OCI-M2 (cell line): Measurements from ENCODE around the gene GRK5.
"Not testable (repeated sequence)": the region's sequence is repeated elsewhere in the genome, so short reads cannot be mapped to it uniquely, and the experiment has no call there.

ENCODE experiments used
- DNase-seq: peaks from one replicate; lab custom pipeline; 2025; ENCODE audit not compliant: unreplicated experiment; lab: John Stamatoyannopoulos, UW

GRK5 gene

GRCh38 chr10:119272338-119272734 is 65.0 kb downstream of the GRK5 start:
- DNase-seq, result not testable (repeated sequence)

GRCh38 chr10:119272736-119273135 is 65.4 kb downstream of the GRK5 start:
- DNase-seq, result no peak

- DNase-seq, result no peak
These were observed 66.0 kb downstream of the GRK5 start for GRCh38 chr10:119273413-119273812.

GRCh38 chr10:119274519-119275045 is 67.2 kb downstream of the GRK5 start:
- DNase-seq, result no peak

- DNase-seq, result no peak
These were observed 67.7 kb downstream of the GRK5 start for GRCh38 chr10:119275085-119275484.

GRCh38 chr10:119276194-119276593 is 68.8 kb downstream of the GRK5 start:
- DNase-seq, result not testable (repeated sequence)

GRCh38 chr10:119278126-119278709 is 70.8 kb downstream of the GRK5 start:
- DNase-seq, result no peak

- no peak for DNase-seq
These were observed 72.1 kb downstream of the GRK5 start for GRCh38 chr10:119279441-119279840.

- no peak for DNase-seq
These were observed 74.3 kb downstream of the GRK5 start for GRCh38 chr10:119281581-119282071.

GRCh38 chr10:119282446-119282845 is 75.1 kb downstream of the GRK5 start:
- no peak for DNase-seq

GRCh38 chr10:119283387-119283786 is 76.0 kb downstream of the GRK5 start:
- DNase-seq, result no peak

GRCh38 chr10:119283818-119284217 is 76.4 kb downstream of the GRK5 start:
- no peak for DNase-seq

GRCh38 chr10:119284679-119285096 is 77.3 kb downstream of the GRK5 start:
- DNase-seq, result no peak

GRCh38 chr10:119285495-119286267 is 78.3 kb downstream of the GRK5 start:
- DNase-seq, result no peak

GRCh38 chr10:119286516-119286915 is 79.1 kb downstream of the GRK5 start:
- no peak for DNase-seq

- no peak for DNase-seq
These were observed 79.7 kb downstream of the GRK5 start for GRCh38 chr10:119286983-119287633.

- DNase-seq, result no peak
These were observed 81.2 kb downstream of the GRK5 start for GRCh38 chr10:119288574-119289001.

GRCh38 chr10:119289227-119289920 is 82.0 kb downstream of the GRK5 start:
- no peak for DNase-seq

- no peak for DNase-seq
These were observed 83.1 kb downstream of the GRK5 start for GRCh38 chr10:119290301-119291048.

- DNase-seq, result no peak
These were observed 84.0 kb downstream of the GRK5 start for GRCh38 chr10:119291223-119291900.
